RWPE2 (cell line): Measurements from ENCODE around the gene OGA.

Experiments used
- ATAC-seq: fragments of 200-7000 bp; cut with Tn5 transposase; 3 replicates; pipeline ENCODE4 v1.9.1; 2021; ENCODE audit warnings: low read depth
- DNase-seq: peaks from one replicate; pipeline ENCODE4 v3.0.0-alpha.2; 2020; ENCODE audit warnings: low spot score
- H3K27ac ChIP-seq: fragments of 450-650 bp; 2 replicates; pipeline ENCODE4 v1.5.1; 2017; ENCODE audit warnings: mild to moderate bottlenecking; ENCODE audit not compliant: poor library complexity, severe bottlenecking
- H3K27me3 ChIP-seq: fragments of 250-450 bp; sonication (Bioruptor Pico); 2 replicates; pipeline ENCODE4 v1.5.1; 2021; ENCODE audit warnings: mild to moderate bottlenecking, moderate library complexity; ENCODE audit not compliant: insufficient read depth, poor library complexity, severe bottlenecking
- H3K36me3 ChIP-seq: fragments of 250-450 bp; sonication (Bioruptor Pico); 2 replicates; pipeline ENCODE4 v1.5.1; 2020; ENCODE audit warnings: low read depth, mild to moderate bottlenecking, moderate library complexity
- H3K4me1 ChIP-seq: fragments of 250-450 bp; sonication (Bioruptor Pico); 2 replicates; pipeline ENCODE4 v1.5.1; 2021; ENCODE audit warnings: mild to moderate bottlenecking, moderate library complexity; ENCODE audit not compliant: insufficient read depth, poor library complexity, severe bottlenecking
- H3K4me3 ChIP-seq: fragments of 250-450 bp; sonication (Bioruptor Pico); 2 replicates; pipeline ENCODE4 v1.5.1; 2021; ENCODE audit warnings: mild to moderate bottlenecking, moderate library complexity; ENCODE audit not compliant: severe bottlenecking
- H3K9me3 ChIP-seq: fragments of 250-450 bp; sonication (Bioruptor Pico); 2 replicates; pipeline ENCODE4 v1.5.1; 2021; ENCODE audit warnings: mild to moderate bottlenecking, moderate library complexity; ENCODE audit not compliant: severe bottlenecking
- CTCF ChIP-seq: fragments of 450-650 bp; IDR thresholded peaks from one replicate; pipeline ENCODE4 v1.5.1; 2017; ENCODE audit warnings: mild to moderate bottlenecking, moderate library complexity; ENCODE audit not compliant: poor library complexity, severe bottlenecking

Gene OGA

GRCh38 chr10:101848408-101848807, 30.2 kb upstream of the OGA start:
- ATAC-seq (no peak), DNase-seq (no peak)
- no peak for TF ChIP-seq CTCF
- Histone ChIP-seq H3K36me3 (no peaks in the 10 kb centered on the region), H3K27me3 (no peaks in the 10 kb centered on the region), H3K4me3 (no peak overlapping the region), H3K4me1 (no peaks in the 10 kb centered on the region), H3K27ac (no peak overlapping the region), H3K9me3 (no peaks in the 10 kb centered on the region)

DNA sequence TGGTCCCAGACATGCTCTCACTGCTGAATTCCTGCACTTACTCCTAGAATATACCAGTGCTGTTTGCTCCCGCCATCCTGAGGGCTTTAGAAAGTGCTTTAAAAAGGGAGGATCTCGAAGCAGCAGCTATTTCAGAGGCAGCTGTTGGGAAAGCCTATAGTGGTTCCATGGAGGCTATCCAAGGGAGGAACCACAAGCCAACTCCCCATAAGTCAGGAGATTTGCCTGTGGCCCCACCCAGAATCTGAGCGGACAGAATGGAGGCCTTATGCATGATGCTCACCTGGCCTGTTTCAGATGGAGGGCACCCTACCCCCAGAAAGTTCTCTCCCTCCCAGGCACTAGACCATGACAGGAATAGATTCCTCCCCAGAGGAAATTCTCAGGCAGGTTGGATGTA, 27.6 kb upstream of the OGA start:
- no peak overlapping the region for H3K4me3 ChIP-seq
- H3K9me3 ChIP-seq = no peaks in the 10 kb centered on the region
- no peak for DNase-seq
- no peaks in the 10 kb centered on the region for H3K4me1 ChIP-seq
- no peaks in the 10 kb centered on the region for H3K27me3 ChIP-seq
- ATAC-seq = no peak
- TF ChIP-seq CTCF = no peak
- no peaks in the 10 kb centered on the region for H3K36me3 ChIP-seq
- H3K27ac ChIP-seq = no peak overlapping the region

DNA sequence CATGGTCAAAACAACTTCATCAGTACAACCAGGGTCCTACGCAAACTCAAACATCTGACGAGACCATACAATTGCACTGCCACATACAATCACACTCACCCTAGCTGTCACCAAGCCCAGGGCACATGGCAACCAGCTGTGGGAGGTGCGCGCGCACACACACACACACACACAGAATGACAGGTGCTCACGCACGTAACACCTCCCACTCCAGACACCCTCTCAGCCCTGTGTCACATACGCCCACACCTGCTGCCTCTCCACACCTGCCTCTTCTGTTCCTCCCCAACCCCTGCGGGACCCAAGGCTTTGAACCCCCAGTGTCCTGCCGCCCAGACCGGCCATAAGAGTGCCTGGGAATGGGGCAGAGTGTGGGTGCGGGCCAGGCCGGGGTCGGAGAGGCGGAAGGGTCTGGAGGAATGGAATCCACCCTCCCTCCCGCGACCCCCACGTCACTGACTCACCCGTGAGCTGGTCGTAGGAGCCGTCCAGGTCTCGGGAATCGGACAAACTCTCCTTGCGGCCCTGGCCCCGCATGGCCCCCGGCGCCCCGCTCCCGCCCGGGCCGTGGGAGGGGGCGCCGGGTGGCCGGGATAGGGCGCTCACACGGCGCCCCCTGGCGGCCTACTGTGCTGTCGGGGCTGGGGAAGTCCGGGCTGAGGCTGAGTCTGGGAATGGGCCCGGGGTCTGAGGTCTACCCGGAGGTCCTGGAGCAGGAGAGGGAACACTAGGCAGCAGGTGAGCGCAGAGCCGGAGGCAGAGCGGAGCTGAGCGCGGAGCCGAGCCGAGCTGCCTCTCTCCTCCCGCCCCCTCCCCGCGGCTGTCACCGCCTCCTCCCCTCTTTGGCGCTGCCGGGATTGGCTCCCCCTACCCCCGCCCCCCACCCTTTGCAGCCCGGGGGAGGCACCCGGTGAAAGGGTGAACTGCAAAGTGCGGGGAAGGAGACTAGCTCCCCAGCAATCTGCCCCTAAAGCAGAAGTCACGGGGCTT, 25.1 kb upstream of the OGA start, which contains the start of gene KCNIP2:
TSS of gene KCNIP2 (minus strand) at position 769 of the 990 bp plus-strand sequence. CDS start at position 537, 232 bp downstream.
- DNase-seq = no peak
- no peak within 1 kb of the TSS for H3K4me3 ChIP-seq

GRCh38 chr10:101841826-101842225, 23.6 kb upstream of the OGA start:
- Histone ChIP-seq H3K36me3 (no peaks in the 10 kb centered on the region), H3K4me1 (peaks cover 4% of the 10 kb centered on the region), H3K4me3 (no peak overlapping the region), H3K27me3 (no peaks in the 10 kb centered on the region), H3K27ac (no peak overlapping the region), H3K9me3 (no peaks in the 10 kb centered on the region)
- DNase-seq (no peak), ATAC-seq (no peak)
- TF ChIP-seq CTCF = no peak

More for the DNA sequence above, 25.1 kb upstream of the OGA start, which contains the start of gene KCNIP2:
- no peak for ATAC-seq
- Histone ChIP-seq H3K4me1 (peaks cover 4% of the 10 kb centered on the region), H3K27ac (no peak within 1 kb of the TSS), H3K9me3 (no peaks in the 10 kb centered on the region), H3K27me3 (no peaks in the 10 kb centered on the region), H3K36me3 (no peaks in the 10 kb centered on the region)
- peak; percentile 25 for TF ChIP-seq CTCF
